Dedifferentiated amniotic fluid mesenchymal stem cell (primary cell): Measurements from ENCODE around the gene SMARCC2.

Source experiments
- DNase-seq: peaks from one replicate; pipeline ENCODE4 v3.0.0-alpha.2; 2016; ENCODE audit errors: extremely low spot score

The SMARCC2 gene

DNA sequence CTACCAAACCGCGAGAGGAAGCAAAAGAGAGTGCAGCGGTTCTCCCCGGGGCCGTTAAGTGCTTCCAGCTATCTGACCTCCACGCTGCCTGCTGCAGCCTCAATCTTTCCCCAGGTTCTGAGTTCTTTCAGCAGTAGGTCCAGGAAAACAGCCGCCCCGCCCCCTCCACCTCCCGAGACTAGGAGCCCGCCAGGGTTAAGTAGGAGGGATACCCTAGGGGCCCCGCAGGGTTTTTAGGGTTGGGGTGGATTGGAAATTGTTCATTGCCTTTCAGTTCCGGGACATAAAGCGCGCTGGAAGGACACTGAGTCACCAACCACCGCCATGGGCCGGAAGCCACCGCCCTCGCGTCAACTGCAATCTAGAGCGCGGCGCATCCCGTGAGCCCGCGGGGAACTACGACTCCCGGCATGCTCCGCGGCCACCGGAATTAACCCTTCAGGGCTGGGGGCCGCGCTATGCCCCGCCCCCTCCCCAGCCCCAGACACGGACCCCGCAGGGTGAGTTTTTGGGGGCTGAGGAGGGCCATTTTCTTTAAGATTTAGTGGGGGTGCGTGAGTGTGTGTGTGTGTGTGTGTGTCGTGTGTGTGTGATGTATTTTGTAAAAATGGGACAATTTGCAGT lies 37.0 kb downstream of the SMARCC2 start, which contains the start of gene MYL6B:
Gene MYL6B, plus strand, starts transcription at position 456 of the 624 bp plus-strand sequence. CDS start 1,332 bp downstream, outside the sequence.
- DNase-seq: peak; percentile 94

DNA sequence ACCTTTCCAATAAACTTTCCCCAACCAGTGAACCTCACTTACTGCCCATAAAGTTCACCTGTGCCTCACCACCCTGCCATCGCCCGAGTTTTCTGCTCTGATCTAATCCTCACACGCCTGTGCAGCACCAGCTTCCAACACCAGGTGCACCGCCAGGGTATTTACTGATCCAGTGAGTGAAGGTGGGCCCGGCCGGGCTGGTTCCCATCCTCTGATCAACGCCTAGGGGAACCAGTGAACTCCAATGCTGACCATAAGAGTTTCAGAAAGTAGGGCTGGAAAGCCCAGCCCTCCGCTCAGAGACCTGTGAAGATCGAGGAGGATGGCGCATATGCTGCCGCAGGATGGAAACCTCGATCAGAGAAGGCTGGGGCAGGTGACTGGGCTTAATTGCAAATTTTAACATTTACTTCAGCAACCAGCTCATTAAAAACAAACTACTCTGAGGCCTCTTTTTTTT lies 37.6 kb downstream of the SMARCC2 start:
- no peak for DNase-seq

DNA sequence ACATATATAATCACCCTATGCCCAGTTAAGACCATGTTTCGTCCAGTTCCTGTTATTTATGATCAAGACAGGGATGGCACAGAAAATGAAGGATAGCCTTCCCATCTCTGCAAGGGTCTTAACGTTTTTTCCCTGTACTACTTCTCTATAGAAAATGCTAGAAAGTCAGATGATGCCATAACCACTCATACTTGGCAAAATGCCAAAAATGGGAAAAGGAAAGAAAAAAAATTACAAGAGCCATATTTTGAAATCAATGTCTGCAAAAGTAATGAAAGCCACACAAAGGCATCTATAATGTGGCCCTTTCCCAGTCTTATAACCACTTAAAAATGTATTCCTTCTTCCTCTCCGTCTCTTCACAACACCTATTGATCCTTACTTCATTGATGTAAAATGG lies 38.7 kb downstream of the SMARCC2 start:
- DNase-seq: no peak

DNA sequence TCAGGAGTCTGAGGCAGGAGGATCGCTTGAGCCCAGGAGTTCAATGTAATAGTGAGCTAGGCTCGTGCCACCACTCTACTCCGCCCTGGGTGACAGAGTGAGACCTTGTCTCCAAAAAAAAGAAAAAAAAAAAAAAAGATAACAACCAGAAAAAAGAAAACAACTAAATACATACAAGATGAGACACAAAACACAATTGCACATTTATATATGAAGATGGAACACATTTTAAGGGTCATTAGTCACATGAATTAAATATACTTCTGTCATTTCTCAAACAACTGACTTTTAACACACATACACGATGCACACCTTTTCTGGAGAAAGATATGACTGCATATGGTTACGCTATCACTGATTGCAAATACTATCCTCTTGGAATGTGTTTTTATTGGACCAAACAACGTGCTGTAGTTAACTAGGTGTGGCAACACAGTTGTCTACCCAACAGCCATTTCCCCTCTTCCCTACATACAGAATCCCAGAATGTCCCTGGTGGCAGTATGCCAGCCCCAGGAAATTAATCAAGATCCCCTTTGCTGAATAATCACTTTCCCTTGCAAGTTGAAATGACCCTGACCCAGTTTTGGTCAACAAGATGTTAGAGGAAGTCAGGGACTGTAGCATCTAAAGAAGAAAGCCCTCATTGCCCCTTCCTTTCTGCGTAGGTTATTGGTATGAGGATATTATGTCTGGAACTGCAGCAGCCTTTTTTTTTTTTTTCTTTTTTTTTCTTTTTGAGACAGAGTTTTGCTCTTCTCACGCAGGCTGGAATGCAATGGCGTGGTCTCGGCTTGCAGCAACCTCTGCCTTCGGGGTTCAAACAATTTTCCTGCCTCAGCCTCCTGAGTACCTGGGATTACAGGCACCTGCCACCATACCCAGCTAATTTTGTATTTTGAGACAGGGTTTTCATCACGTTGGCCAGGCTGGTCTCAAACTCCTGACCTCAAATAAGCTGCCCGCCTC lies 42.5 kb downstream of the SMARCC2 start:
- no peak for DNase-seq

DNA sequence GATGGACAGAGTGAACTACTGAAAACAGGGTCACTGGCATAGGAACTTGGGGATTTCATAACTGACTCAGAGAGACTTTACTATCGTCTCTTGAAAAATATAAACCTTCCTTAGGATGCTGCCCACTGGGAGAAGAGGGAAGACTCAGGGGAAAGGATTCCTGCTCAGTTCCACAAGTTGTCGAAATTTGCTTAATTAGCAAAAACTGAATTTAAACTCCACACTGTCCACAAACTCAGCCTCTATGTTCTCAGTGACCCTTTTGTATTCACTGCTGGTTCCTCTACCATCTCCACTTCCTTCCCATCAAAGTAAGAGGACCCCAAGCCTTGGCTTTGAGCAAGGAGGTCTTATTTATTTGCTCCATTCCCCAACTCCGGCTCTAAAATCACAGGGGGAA lies 44.1 kb downstream of the SMARCC2 start:
- no peak for DNase-seq

DNA sequence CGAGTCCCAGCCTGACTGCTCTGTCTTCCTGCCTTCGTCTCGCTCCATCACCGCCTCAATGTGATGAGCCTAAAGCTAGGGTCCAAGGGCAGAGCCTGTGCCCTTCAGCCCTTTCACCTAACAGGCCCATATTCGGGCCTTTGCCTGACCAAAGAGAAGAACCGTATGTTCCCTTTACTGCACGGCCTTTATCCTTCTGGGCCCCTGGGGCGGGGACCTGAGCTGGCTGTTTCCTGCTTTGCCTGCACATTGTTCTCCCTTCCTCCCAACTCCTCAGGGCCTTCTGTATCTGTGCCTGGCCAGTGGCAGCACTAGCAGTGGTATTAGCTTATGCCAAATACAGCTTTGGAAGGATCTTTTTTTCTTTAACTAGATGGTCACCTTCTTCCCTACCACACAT lies 45.4 kb downstream of the SMARCC2 start:
- DNase-seq: no peak

DNA sequence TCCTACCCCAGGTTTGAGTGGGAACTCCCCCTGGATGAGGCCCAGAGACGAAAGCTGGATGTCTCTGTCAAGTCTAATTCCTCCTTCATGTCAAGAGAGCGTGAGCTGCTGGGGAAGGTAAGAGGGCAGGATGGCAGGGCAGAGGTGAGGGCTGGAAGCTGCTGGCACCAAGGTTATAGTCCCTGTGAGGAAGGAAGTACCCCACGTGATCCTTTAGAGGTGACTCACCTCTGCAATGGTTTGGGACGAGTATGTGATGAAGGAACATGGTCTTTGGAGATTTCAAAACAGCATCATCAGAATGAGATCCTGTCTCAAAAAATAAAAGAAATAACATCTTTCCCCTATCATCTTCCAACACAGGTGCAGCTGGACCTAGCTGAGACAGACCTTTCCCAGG lies 46.1 kb downstream of the SMARCC2 start:
- no peak for DNase-seq

DNA sequence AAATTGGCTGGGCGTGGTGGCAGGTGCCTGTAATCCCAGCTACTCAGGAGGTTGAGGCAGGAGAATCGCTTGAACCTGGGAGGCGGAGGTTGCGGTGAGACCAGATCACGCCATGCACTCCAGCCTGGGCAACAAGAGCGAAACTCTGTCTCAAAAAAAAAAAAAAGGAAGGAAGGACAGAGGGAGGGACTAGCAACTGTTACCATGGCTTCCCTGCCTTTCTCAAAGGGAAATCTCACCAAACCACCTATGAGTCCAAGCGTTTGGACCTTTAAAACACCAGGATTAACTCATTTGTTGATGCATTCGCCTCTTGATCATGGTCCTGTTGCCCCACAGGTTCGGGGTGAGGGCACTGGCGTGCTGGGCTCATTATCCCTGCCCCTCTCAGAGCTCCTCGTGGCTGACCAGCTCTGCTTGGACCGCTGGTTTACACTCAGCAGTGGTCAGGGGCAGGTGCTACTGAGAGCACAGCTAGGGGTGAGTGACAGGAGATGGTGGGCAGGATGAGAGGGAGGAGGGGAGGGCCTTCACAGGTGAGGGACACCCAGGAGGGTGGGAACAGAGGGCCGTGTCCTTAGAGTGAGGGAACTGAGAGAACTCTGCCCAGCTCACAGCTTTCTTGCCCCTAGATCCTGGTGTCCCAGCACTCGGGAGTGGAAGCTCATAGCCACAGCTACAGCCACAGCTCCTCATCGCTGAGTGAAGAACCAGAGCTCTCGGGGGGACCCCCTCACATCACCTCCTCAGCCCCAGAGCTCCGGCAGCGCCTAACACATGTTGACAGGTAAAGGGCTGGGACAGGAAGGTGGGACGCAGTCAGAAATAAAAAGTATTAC lies 47.1 kb downstream of the SMARCC2 start:
- DNase-seq: no peak

DNA sequence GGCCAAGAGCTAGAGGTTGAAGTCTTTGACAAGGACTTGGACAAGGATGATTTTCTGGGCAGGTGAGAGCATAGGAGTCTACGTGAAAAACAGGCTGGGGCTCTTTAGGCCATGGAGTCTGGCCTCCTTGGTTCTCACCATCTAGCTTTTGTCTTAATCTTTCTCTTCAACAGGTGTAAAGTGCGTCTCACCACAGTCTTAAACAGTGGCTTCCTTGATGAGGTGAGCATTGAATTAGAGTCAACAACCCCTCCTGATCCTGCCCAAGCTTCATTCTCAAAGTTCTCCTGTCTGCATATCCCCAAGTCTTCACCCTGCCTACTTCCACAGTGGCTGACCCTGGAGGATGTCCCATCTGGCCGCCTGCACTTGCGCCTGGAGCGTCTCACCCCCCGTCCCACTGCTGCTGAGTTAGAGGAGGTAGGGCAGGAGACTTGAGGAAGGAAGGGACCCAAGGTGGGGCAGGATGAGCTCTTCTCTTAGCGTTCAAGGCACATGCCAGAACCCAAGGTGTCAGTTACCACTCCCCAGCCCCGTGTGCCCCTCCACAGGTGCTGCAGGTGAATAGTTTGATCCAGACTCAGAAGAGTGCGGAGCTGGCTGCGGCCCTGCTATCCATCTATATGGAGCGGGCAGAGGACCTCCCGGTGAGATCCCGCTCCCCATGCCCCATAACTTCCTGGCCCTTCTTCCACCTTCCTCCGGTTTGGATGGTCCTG lies 51.3 kb downstream of the SMARCC2 start:
- no peak for DNase-seq

DNA sequence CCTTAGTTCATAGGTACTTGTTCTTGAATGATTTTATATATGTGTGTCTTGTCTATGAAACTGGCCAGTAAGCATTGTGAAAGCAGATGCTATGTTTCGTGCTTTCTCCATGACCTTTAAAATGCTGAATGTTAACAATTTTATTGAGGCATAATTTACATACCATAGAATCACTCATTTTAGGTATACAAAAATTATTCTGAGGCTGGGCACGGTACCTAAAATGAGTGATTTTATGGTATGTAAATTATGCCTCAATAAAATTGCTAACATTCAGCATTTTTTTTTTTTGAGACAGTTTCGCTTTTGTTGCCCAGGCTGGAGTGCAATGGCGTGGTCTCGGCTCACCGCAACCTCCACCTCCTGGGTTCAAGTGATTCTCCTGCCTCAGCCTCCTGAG lies 54.4 kb downstream of the SMARCC2 start:
- DNase-seq: no peak

DNA sequence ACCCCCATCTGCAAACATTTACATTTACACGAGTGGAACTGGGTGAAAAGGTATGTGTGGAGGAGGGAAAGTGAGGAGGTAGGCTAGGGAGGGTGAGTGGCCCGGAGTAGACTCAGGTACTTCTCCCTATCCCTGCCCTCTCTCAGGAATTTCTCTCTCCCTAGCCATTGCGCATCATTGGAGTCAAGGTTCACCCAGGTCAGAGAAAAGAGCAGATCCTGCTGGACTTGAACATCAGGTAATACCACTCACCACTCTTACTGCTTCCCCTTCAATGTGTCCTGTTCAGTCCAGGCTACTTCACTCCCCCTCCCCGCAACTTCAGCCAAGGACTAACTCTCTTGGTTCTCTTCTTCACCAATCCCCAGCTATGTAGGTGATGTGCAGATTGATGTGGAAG lies 58.4 kb downstream of the SMARCC2 start:
- no peak for DNase-seq

DNA sequence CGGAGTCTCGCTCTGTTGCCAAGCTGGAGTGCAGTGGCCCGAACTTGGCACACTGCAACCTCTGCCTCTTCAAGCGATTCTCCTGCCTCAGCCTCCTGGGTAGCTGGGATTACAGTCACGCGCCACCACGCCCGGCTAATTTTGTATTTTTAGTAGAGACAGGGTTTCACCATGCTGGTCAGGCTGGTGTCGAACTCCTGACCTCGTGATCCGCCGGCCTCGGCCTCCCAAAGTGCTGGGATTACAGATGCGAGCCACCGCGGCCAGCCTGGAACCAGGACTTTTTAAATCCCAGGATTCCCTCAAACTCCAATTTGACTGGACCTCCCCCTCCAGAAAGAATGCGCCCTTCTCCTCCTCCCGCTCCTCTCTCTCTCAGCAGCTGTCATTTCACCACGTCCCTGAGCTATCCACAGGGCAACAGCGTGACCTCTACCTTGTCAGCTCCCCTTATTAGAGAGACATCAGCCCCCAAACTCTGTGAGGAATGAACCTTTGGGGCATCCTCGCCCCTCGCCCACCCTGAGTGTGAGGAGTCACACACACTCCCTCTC lies 59.3 kb downstream of the SMARCC2 start:
- no peak for DNase-seq

DNA sequence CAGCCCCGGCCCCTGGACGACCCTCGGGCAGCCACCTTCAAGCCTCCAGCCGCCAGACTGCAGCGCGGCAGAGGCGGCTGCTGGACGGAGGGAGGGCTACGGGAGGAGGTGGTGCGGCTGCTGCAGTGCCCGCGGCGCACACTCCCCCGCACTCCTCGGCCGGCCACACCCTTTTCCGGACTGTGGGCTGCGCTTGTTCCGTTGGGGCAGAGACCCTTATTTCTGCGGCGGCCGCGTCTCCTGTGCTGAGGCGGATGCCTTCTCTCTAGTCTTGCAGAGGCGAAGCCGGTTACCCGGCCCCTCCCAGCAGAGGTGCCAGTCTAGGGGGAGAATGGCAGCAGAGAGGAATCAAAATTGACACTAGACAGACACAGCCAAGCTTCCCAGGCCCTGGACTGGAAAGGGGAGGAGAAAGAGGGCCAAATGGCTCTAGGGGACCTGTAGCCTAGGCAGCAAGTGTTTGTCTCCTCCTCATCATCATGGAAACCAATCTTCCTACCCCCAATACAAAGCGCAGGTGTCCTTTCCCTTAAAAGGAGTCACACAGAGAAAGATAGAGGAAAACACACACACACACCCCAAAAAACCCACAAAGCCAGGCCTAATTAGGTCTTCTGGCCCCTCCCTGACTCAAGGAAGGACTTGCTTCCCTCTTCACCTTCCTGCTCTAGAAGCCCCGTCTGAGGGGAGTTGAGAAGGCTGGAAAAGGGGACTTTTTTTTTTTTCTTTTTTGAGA lies 59.9 kb downstream of the SMARCC2 start:
- DNase-seq: no peak

DNA sequence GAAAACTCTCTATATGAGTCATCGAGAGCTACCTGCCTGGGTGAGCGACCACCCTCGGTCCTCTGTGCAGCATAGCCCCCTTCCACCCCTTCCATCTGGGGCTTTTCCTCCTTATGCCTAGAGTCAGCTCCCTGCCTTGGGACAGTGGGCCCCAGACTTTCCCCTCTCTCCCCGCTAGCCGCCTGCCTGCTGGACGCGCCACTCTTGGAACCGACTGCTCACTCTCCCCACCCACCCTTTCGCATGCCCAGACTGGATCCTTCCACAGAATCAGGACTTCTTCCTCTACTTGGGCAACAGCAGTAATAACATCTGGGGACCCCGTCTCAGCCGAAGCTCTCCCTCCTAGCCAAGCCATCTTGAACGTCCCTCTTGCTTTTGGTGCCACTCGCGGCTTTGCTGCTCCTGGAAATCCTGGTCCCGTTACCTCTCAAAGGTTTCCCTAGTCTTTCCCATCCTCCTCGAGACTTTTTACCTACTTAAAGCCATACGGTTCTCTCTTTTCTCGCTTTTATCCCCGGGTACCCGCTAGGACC lies 60.5 kb downstream of the SMARCC2 start:
- no peak for DNase-seq

DNA sequence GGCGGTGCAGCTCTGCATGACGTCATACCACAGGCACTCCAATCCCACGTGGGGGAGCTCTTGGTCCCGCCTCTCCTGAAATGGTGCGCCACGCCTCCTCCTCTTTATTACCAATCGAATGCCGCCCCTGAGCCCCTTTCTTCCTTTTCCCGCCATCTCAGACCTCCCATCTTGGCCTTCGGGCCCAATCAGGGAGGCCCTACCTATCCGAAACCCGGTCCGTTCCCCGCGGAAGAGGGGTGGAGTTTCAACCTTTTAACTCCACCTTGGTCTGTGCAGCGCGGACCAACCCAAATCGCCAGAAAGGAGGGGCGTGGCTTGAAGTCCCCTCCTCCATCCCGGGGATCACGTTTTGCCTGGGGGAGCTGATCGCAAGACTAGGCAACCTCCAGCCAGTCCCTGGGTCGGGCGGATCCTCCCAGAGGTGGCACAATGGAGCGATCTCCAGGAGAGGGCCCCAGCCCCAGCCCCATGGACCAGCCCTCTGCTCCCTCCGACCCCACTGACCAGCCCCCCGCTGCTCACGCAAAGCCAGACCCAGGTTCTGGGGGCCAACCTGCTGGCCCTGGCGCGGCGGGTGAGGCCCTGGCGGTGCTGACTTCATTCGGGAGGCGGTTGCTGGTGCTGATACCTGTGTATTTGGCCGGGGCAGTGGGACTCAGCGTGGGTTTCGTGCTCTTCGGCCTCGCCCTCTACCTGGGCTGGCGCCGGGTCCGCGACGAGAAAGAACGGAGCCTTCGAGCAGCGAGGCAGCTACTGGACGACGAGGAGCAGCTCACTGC lies 61.2 kb downstream of the SMARCC2 start, which contains the start of gene ESYT1:
Gene ESYT1, plus strand, starts transcription at position 380 of the 782 bp plus-strand sequence. Its CDS starts 53 bp downstream, at position 433.
- DNase-seq: peak; percentile 99

DNA sequence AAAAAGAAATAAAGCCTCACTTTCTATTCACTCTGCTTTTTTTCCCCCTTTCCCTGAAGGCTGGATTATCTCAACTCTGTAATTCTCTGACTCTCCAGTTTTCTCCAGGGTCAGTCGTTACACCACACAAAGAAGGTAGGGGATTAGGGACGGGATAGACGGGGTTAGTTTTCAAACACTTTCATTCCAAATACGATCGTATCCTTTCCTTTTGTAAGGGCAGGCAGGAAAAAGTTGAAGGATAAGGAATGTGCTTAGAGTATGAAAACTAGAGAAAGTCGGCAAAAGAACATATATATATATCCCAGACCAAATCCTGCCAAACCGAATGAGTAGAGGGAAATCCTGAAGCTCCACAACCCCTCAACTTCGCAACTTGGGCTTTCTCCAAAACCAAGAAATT lies 61.8 kb downstream of the SMARCC2 start:
- no peak for DNase-seq

DNA sequence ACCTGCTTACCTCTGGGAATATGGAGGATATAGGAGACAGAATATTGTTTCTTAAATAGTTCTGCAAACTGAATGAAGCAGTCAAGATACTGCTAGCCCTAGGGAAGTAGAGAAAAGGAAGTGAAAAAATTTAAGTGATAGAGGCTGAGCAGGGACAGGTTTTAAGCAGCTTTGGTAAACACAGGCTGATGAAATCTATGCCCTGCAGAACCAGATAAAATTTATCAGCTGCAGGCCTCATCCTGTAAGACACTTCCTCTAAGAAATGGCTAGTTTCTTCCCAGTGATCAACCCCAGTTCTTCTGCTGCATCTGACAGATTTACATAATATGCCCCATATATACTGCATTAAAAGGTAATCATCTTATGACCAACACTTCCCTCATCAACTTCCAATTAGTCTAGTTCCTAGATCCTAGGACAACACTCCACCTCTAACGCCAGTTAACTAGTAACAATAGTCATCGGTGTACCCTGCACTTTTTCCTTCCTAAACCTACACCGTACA lies 62.5 kb downstream of the SMARCC2 start:
- DNase-seq: no peak

DNA sequence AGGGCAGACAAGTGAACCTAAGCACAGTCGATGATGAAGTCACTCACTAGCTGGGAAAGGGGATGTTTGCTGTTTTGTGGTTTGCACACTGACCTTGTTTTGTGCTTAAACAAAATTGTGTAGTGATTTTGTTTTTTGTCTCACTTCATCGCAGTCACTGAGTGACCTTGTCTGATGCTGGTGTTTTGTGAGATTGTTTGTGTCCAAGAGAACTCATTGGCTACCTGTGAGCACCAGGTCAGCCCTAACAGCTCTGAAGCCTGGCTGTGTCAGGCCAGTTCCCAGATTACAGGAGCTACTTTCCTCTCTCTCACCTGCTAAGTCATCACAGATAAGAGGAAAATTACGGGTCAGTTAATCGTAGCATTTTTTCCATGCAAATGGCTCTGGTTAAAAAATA lies 65.2 kb downstream of the SMARCC2 start:
- no peak for DNase-seq

DNA sequence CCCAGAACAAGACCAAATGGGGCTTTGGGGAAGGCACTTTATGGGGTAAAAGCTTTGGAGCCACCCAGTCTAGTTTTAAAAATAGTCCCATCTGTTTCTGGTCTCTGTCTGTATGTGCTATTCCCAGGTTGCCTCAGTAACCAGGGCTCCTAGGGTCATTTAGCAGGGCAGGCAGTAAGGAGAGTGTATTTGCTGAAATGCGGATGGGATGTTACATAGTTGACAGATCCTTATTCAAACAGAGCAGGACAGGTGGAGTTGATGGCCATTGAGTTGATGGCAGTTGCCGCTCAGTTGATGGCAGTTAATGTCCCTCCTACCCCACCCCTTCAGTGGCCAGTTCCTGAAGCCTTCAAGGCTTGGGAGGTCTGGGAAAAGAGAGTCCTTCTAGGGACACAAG lies 66.6 kb downstream of the SMARCC2 start:
- no peak for DNase-seq
